A673 (cell line): ENCODE data around the gene APOA1.

Experiments
- CTCF ChIP-seq: fragments of 300-800, 200-600 bp; sonication (generic); conservative IDR thresholded peaks from 2 replicates; pipeline ENCODE4 v1.5.1; 2017; ENCODE audit warnings: low read depth, mild to moderate bottlenecking, antibody characterized with exemption, low read length, moderate library complexity, mixed read lengths
- EZH2 ChIP-seq: fragments of 200-600 bp; sonication (generic); IDR thresholded peaks from 2 replicates; pipeline ENCODE4 v1.6.1; 2017; ENCODE audit warnings: borderline replicate concordance, low read depth, mild to moderate bottlenecking, mixed read lengths, antibody characterized with exemption, low read length; ENCODE audit not compliant: poor library complexity, severe bottlenecking

DNA sequence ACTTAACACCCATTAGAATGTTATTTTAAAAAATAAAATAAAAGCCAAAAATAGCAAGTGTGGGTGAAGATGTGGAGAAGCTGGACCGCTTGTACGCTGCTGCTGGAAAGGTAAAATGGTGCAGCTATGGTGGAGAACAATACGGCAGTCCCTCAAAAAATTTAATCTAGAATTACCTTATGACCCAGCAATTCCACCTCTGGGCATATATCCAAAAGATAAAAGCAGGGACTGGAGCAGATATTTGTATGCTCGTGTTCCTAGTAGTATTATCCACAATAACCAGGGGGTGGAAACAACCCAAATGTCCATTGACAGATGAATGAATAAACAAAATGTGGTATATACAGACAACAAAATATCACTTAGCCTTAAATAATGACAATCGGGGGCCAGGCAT, 39.6 kb downstream of the APOA1 start:
- no peak for TF ChIP-seq CTCF
- no peak for TF ChIP-seq EZH2
